Measurements from ENCODE around the gene SEL1L3.
A peak's percentile ranks its signal among the peaks of the same experiment; 100 is the strongest.
"Not testable (repeated sequence)": the region's sequence is repeated elsewhere in the genome, so short reads cannot be mapped to it uniquely, and the experiment has no call there.

The SEL1L3 gene

DNA sequence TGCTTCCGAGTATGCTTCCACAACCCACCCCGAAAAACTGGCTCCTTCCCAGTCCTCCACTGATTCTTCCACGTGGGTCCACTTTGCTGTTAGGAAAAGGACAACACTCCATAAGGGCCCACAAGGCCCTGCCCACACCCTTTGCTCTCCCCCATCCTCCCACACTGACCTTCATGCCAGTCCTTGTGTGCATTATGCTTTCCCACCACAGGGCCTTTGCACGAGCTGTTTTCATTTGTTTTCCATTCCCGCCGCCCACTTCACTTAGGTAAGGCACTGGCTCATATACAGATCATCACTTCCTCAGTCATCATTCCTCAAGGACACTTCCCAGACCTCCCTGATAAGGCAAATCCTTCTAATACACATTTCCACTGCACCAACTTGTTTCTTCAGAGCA, 16.8 kb upstream of the SEL1L3 start:
- no peak for DNase-seq (ENCODE audit: low read depth)

- no peak for DNase-seq (ENCODE audit: low read depth)
Observed at GRCh38 chr4:25879091-25879584, 16.4 kb upstream of the SEL1L3 start.

DNA sequence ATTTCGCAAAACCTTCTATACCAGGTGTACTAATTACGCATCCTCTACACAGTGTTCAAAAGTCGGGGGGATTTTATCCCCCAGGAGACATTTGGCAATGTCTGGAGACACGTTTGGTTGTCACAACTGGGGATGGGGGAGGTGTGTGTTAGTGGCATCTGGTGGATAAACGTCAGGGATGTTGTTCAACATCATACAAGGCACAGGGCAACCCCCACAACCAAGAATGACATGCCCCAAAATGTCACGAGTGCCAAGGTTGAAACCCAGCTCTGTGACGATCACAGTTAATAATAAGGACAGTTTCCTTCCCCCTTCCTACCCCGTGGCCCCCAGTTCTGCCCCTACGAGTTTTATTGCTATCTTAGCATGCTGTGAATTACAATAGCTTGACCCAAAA, 15.9 kb upstream of the SEL1L3 start:
- no peak for DNase-seq (ENCODE audit: low read depth)

DNA sequence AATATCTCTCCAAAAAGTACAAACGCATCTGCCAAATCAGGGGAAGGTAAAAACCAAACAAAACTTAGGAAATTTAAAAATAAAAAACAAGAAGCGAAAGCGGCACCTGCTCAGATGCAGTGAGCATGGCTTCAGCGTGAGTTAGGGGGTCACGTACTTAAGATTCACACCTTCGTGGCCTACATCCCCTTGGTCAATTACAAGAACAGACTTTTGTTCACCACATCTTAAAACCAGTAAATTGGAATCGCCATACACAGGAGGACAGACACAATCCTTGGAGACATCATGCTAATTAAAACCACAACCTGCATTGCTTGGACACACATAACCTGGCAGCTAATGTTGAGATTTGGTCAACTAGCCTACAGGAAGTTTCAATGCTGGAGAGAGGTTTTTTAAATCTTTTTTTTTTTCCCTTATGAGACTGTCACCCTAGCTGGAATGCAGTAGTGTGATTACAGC, 12.5 kb upstream of the SEL1L3 start:
- DNase-seq (ENCODE audit: low read depth), result no peak

- DNase-seq (ENCODE audit: low read depth), result no peak
Observed at GRCh38 chr4:25874655-25875054, 11.9 kb upstream of the SEL1L3 start.

- no peak for DNase-seq (ENCODE audit: low read depth)
Observed at GRCh38 chr4:25873632-25874129, 10.9 kb upstream of the SEL1L3 start.

- no peak for DNase-seq (ENCODE audit: low read depth)
Observed at GRCh38 chr4:25872851-25873631, 10.3 kb upstream of the SEL1L3 start.

DNA sequence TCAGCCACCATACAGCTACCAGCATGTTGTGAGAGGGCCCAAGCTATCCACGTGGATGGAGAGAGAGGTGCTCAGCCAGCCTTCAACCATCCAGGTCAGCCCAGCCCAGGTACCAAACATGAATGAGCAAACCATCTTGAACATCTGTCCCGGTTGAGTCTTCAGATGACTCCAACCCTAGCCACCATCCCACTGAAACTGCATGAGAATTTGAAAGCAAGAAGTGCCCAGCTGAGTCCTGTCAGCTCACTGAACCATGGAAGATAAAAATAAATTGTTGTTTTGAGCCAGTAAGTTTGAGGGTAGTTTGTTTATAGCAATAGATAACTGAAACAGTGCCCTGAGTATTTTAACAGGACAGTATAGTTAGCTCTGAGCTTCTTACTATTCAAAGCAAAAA, 7.3 kb upstream of the SEL1L3 start:
- no peak for DNase-seq (ENCODE audit: low read depth)

GRCh38 chr4:25867781-25868294, 5.0 kb upstream of the SEL1L3 start:
- no peak for DNase-seq (ENCODE audit: low read depth)

GRCh38 chr4:25866401-25866800, 3.6 kb upstream of the SEL1L3 start:
- not testable (repeated sequence) for DNase-seq (ENCODE audit: low read depth)

GRCh38 chr4:25865586-25865985, 2.8 kb upstream of the SEL1L3 start:
- no peak for DNase-seq (ENCODE audit: low read depth)

GRCh38 chr4:25863831-25864418, 1.1 kb upstream of the SEL1L3 start:
- DNase-seq (ENCODE audit: low read depth), result no peak

GRCh38 chr4:25863347-25863784, 578 bp upstream of the SEL1L3 start:
- DNase-seq (ENCODE audit: low read depth), result no peak

DNA sequence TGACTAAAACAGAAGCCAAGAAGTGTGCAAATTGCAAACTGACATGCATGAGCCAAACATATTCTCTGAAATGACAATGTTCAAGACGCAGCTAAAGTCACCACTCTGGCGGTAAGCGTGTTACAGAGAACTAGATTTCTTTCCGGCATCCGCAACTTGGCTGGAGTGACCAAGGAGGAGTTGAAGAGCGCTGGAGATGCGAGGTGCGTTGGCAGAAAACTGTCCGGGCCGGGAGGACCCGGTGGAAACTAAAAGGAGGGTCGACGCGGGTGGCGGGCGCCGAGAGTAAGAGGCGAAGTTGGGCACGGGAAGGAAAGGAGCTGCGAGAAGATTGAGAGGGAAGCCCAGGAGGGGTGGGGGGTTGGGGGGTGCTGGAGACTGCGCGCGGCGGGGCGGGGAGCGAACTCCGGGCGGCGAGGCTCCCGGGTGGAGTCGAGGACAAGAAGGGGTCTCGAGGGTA, 807 bp downstream of the SEL1L3 start:
- peak; percentile 27 for DNase-seq (ENCODE audit: low read depth)

DNA sequence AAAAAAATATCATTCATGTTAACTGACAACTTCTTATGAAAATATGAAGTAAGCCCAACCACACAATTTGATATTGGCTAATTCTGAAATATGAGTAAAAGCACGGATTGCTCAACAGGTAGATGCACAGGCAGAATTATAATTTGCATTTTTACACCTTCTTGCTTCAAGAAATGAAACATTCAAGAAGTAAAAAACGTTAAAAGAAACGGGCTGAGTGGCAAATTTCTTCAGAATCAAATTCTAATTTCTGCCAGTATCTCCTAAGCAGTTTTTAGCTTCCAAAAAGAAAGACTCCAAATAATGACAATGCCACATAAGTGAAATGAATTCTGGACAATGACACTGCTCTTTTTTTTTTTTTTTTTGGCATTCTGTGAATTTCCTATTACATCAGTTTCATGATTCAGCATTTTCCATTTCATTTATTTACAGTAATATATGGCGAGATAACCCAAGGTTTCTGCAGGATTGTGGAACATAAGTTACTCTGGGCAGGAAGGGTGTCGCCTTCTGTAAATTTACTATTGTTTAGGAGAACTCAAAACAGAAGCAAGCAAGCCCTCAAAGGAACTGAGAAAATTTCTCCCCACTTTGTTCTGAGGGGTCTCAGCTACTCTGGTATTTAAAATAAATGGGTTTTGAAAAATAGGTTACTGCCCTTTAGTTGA, 1.4 kb downstream of the SEL1L3 start:
- DNase-seq (ENCODE audit: low read depth), result no peak

DNA sequence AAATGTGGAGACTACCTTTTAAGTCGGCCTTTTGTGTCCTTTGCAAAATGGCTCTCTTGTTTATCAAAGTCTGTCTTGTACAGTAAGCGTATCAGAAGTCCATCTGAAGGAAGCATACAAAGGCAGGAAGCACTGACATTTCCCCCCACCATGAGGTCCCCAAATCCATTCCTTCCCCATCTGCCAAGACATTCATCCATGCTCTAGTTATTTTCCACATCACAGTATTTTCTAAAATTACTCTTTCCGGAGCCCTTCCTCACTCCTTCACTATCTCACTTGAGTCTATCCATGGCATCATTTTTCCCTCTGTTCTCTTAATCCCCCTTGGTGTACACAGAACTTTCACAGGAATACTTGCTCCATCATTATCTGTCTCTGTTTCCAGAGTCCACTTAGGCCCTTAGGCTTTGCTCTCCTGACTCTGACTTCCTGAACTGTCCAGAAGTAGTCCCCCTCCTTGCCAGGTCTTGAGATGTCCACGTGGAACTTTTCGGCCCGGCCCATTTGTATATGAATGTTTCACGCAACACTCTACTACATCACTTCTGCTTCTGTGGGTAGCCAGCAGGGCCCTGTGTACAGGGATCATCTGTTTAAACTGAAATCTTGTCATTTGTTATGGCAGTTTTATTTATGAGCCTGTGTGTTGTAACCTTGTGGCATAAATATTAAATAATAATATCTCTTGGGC, 2.1 kb downstream of the SEL1L3 start:
- DNase-seq (ENCODE audit: low read depth), result no peak

DNA sequence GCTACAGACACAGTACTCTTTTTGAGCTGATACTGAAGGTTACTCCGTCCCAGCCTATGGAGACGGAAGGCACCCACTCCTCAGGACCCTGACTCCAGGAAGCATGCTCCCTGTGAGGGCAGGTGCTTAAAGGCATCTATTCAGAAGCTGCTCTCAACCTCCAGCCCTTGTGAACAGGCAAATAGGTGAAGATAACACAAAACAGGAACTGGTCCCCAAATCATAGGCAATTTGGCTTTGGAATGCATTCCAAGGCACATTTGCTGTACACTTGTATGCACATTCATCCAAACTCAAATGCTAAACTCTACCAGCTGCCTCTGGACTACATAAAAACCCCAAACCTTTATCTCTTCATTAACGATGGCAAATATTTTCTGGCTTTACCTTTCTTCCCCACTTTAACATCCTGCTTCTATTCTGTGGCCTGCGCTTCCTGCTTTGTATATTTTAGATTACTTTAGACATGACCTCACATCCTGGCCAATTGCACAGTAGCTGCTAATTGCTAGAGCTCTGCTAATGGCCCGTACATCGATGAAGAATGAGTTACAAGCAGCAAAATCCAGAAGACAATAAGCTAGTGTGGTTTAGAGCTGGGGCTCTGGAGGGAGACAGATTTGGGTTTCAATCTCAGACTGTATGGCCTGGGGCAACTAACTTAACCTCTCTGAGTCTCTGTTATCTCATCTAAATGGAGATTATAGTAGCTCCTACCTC, 3.2 kb downstream of the SEL1L3 start:
- DNase-seq (ENCODE audit: low read depth), result no peak

DNA sequence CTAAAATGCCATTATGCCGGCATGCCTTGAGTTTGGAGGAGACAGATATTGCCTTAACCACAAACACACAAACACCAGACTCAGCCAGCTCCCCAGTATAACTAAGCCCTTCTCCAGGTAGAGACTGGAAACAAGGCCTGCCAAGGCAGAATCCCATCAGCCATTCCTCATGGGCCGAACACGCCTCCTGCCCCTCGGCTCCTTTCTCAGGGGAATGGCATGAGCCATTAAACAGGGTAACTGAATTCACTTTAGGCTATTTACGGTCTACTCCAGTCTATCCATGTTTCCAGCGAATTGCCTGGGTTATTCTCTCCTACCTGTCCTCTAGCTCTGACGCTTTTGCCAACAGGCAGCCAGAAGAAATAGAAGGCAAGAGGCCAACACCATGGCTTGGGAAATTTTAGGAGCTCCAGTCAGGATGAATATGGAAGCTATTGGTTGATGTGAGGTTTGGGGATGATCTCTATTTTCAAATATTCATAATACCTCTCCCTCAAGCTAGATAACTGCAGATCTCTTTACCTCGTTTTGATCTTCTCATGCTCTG, 4.9 kb downstream of the SEL1L3 start:
- no peak for DNase-seq (ENCODE audit: low read depth)

- DNase-seq (ENCODE audit: low read depth), result no peak
Observed at GRCh38 chr4:25857403-25857802, 5.4 kb downstream of the SEL1L3 start.

- no peak for DNase-seq (ENCODE audit: low read depth)
Observed at GRCh38 chr4:25856756-25857155, 6.0 kb downstream of the SEL1L3 start.

- no peak for DNase-seq (ENCODE audit: low read depth)
Observed at GRCh38 chr4:25852103-25852502, 10.7 kb downstream of the SEL1L3 start.

Measured in activated T-cell treated with anti-CD3 and anti-CD28 coated beads for 48 hours (primary cell).